HG03064 (cell line): ENCODE data around the gene ETV6.

Experiments
- ATAC-seq: cut with Tn5 transposase; IDR thresholded peaks from one replicate; pipeline ENCODE4 v1.9.1; 2021; ENCODE audit warnings: low read depth; ENCODE audit not compliant: unreplicated experiment

The ETV6 gene

GRCh38 chr12:11838403-11838802 lies 188.9 kb downstream of the ETV6 start:
- ATAC-seq: no peak

- no peak for ATAC-seq
Measured at GRCh38 chr12:11839091-11839641, 189.7 kb downstream of the ETV6 start.

- no peak for ATAC-seq
Measured at GRCh38 chr12:11840366-11840765, 190.9 kb downstream of the ETV6 start.

GRCh38 chr12:11846488-11846887 lies 197.0 kb downstream of the ETV6 start:
- ATAC-seq: no peak

GRCh38 chr12:11847539-11847938 lies 198.1 kb downstream of the ETV6 start:
- no peak for ATAC-seq

GRCh38 chr12:11849757-11850504 lies 200.5 kb downstream of the ETV6 start:
- no peak for ATAC-seq

GRCh38 chr12:11853126-11853525 lies 203.7 kb downstream of the ETV6 start:
- ATAC-seq: no peak

GRCh38 chr12:11854011-11854499 lies 204.6 kb downstream of the ETV6 start:
- ATAC-seq: no peak

- no peak for ATAC-seq
Measured at GRCh38 chr12:11855983-11856374, 206.5 kb downstream of the ETV6 start.

- ATAC-seq: no peak
Measured at GRCh38 chr12:11856971-11857370, 207.5 kb downstream of the ETV6 start.

GRCh38 chr12:11859705-11860425 lies 210.4 kb downstream of the ETV6 start:
- no peak for ATAC-seq

- ATAC-seq: no peak
Measured at GRCh38 chr12:11861155-11861863, 211.8 kb downstream of the ETV6 start.

- ATAC-seq: no peak
Measured at GRCh38 chr12:11861864-11862600, 212.6 kb downstream of the ETV6 start.

GRCh38 chr12:11862798-11863197 lies 213.3 kb downstream of the ETV6 start:
- no peak for ATAC-seq

- ATAC-seq: no peak
Measured at GRCh38 chr12:11863478-11863906, 214.0 kb downstream of the ETV6 start.

- ATAC-seq: no peak
Measured at GRCh38 chr12:11863988-11864387, 214.5 kb downstream of the ETV6 start.

- ATAC-seq: no peak
Measured at GRCh38 chr12:11865824-11866223, 216.3 kb downstream of the ETV6 start.

GRCh38 chr12:11868027-11868426 lies 218.6 kb downstream of the ETV6 start:
- no peak for ATAC-seq

- ATAC-seq: no peak
Measured at GRCh38 chr12:11869406-11869805, 219.9 kb downstream of the ETV6 start.

- ATAC-seq: no peak
Measured at GRCh38 chr12:11870041-11870451, 220.6 kb downstream of the ETV6 start.
